PC-3 (cell line): Measurements from ENCODE around the gene ZIC4.

Experiments
- EZH2 ChIP-seq: fragments of 300-600 bp; sonication (generic); IDR thresholded peaks from one replicate; pipeline ENCODE4 v1.6.1; 2017; ENCODE audit warnings: antibody characterized with exemption, mild to moderate bottlenecking, low read length; ENCODE audit not compliant: unreplicated experiment
- EZH2phosphoT487 ChIP-seq: fragments of 300-600 bp; sonication (generic); IDR thresholded peaks from 2 replicates; pipeline ENCODE4 v1.6.1; 2018; ENCODE audit warnings: mild to moderate bottlenecking, antibody characterized with exemption, low read length, borderline replicate concordance
- TF ChIP-seq, protein P1 (sequence below): fragments of 300-600 bp; sonication (generic); conservative IDR thresholded peaks from 2 replicates; pipeline ENCODE4 v1.5.1; 2017; ENCODE audit warnings: antibody characterized with exemption, low read depth, mild to moderate bottlenecking, low read length

DNA sequence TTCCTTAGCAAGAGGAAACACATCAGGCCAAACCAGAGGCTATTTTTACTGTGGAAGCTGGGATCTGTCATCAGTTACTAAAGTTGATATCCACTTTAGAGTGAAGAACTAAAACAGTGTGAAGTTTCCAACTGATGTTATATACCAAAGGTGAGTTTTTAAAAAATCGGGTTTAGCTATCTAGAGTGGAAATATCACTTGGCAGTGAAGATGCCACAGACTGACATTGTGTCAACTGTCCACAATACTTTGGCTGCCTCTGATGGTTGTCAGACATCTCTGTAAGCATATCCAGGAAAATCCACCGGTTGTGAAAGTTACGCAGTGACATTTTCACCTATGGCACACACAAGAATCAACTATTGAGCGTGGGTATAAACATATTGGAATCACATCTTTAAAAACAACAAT lies 12.0 kb upstream of the ZIC4 start:
- TF ChIP-seq EZH2 (no peak), EZH2phosphoT487 (no peak)
- TF ChIP-seq, protein P1, sequence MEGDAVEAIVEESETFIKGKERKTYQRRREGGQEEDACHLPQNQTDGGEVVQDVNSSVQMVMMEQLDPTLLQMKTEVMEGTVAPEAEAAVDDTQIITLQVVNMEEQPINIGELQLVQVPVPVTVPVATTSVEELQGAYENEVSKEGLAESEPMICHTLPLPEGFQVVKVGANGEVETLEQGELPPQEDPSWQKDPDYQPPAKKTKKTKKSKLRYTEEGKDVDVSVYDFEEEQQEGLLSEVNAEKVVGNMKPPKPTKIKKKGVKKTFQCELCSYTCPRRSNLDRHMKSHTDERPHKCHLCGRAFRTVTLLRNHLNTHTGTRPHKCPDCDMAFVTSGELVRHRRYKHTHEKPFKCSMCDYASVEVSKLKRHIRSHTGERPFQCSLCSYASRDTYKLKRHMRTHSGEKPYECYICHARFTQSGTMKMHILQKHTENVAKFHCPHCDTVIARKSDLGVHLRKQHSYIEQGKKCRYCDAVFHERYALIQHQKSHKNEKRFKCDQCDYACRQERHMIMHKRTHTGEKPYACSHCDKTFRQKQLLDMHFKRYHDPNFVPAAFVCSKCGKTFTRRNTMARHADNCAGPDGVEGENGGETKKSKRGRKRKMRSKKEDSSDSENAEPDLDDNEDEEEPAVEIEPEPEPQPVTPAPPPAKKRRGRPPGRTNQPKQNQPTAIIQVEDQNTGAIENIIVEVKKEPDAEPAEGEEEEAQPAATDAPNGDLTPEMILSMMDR, result no peak
